ENCODE data around the gene PSENEN.

Gene PSENEN

DNA sequence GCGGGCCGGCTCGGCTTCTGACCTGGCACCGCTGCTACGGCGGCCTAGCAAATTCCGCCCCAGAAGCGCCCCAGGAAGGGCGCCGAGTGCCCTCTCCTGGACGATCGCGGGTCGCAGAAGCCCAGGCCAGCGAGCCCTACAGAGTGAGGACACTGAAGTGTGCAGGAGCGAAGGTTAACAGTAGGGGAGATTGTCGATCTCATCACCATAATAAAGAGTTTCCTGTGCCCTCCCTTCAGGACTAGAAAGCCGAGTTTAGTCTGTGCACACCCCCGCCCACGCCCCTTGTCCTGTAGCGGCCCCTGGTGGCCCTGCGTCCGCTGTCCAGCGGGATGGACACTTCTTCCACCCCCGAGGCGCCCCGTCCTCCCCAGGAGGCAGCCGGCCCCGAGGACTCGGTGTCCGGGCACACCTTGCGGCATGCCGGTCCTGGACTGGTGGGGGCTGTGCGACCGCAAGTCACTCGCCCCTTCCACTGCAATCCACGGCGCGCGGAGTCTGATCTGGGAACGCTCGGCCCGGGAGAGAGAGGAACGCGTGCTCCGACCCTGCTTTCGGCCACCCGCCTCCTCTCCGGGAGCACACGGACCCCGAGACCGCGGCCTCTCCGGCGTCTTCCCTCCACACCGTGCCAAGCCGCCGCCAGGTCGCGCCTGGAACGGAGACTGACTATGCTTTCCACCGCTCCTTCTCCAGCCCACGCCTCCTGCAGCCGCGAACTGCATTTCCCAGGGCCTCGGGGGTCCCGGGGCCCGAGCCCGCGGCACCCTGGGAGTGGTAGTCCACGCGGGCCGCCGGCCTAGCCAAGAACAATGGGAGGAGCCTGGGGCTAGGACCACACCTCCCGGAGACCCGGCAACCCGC lies 28.4 kb upstream of the PSENEN start:
- Histone ChIP-seq H3K9ac (ENCODE audit: insufficient read length) (peak overlapping the region; percentile 67), H3K9me3 (ENCODE audit: low read depth, low read length) (no peaks in the 10 kb centered on the region), H3K27ac (peak overlapping the region; percentile 76; the same call in 1 of the 2 replicates), H3K4me3 (peak overlapping the region; percentile 93), H3K36me3 (ENCODE audit: insufficient read depth, low read length) (peaks cover 13% of the 10 kb centered on the region; the same call in 1 of the 2 replicates)
- TF ChIP-seq POLR2AphosphoS5 (IDR thresholded peaks at IDR 0.05; ENCODE audit: borderline replicate concordance, low read depth, low read length) (peak; percentile 58; the same call in 1 of the 2 replicates), EZH2 (IDR thresholded peaks at IDR 0.05) (no peak)
- DNase-seq (ENCODE audit: low read depth, low spot score), result peak; percentile 52

DNA sequence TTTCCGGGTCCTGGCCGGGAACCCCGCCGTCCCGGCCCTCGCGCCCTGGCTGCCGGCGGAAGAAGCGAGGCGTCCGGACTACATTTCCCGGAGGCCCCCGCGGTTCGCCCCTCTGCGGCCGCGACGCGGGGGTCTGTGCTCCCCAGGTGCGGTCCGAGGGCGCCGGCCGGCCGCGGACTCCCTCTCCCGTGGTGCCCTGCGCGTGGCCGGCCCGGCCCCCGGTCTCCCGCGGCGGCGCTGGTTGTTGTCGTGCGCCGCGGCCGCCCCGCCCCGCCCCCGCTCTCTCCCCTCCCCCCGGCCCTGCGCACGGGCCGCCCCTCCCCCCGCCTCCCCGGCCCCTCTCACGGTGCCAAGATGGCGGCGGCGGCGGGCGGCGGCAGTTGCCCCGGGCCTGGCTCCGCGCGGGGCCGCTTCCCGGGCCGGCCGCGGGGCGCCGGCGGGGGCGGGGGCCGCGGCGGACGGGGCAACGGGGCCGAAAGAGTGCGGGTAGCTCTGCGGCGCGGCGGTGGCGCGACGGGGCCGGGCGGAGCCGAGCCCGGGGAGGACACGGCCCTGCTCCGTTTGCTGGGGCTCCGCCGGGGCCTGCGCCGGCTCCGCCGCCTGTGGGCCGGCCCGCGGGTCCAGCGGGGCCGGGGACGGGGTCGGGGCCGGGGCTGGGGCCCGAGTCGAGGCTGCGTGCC lies 27.6 kb upstream of the PSENEN start, which contains the start of gene KMT2B:
KMT2B (plus strand) TSS at position 339 of the 680 bp plus-strand sequence; CDS start at position 355, 16 bp downstream.
- Histone ChIP-seq H3K4me3 (peak within 1 kb of the TSS; percentile 93), H3K9ac (ENCODE audit: insufficient read length) (peak within 1 kb of the TSS; percentile 92), H3K36me3 (ENCODE audit: insufficient read depth, low read length) (peaks cover 20% of the 10 kb centered on the region; the same call in 1 of the 2 replicates), H3K27ac (peak within 1 kb of the TSS; percentile 76; the same call in 1 of the 2 replicates), H3K9me3 (ENCODE audit: low read depth, low read length) (no peaks in the 10 kb centered on the region)
- TF ChIP-seq FOXP2 (optimal IDR thresholded peaks at IDR 0.05; ENCODE audit: control extremely low read depth, extremely low read length, insufficient read depth) (no peak), POLR2AphosphoS5 (IDR thresholded peaks at IDR 0.05; ENCODE audit: borderline replicate concordance, low read depth, low read length) (no peak), EZH2 (IDR thresholded peaks at IDR 0.05) (no peak)
- DNase-seq (ENCODE audit: low read depth, low spot score), result no peak

DNA sequence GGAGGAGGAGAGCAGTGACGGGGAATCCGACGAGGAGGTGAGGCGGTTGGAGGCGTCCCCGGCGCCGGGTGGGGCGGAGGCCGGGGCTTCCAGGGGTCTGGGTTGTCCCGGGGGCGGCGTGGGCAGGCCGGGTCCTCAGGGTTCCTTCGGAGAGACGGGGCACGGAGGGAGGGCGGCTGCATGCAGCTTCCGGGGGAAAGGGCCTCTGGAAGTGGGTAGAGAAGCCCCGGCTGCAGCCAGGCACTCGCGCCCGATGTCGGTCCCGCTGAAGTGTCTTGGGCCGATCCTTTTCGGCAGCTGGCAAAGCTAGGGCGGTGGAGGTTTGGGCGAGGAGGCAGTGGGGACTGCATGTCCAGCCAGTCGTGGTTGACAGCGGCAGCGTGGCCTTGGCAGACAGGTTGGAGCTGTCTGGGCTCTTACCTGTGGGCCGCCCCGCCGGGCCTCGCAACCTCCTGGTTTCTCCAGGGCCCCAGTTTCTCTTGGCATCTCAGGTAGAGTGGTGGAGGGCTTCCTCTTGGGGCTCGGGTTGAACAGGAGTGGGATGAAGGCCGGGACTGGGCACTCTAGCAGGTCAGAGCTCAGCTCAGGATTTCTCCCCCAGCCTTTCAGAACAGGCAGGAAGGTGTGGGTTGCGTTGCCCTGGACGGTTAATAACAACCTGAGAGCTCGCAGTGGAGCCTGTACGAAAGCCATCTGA lies 27.0 kb upstream of the PSENEN start:
- Histone ChIP-seq H3K4me3 (peak overlapping the region; percentile 90), H3K9ac (ENCODE audit: insufficient read length) (peak overlapping the region; percentile 92), H3K36me3 (ENCODE audit: insufficient read depth, low read length) (peaks cover 27% of the 10 kb centered on the region; the same call in 1 of the 2 replicates), H3K9me3 (ENCODE audit: low read depth, low read length) (no peaks in the 10 kb centered on the region), H3K27ac (peak overlapping the region; percentile 46; the same call in 1 of the 2 replicates)
- DNase-seq (ENCODE audit: low read depth, low spot score), result no peak
- TF ChIP-seq POLR2AphosphoS5 (IDR thresholded peaks at IDR 0.05; ENCODE audit: borderline replicate concordance, low read depth, low read length) (no peak), EZH2 (IDR thresholded peaks at IDR 0.05) (no peak), FOXP2 (optimal IDR thresholded peaks at IDR 0.05; ENCODE audit: control extremely low read depth, extremely low read length, insufficient read depth) (no peak)

DNA sequence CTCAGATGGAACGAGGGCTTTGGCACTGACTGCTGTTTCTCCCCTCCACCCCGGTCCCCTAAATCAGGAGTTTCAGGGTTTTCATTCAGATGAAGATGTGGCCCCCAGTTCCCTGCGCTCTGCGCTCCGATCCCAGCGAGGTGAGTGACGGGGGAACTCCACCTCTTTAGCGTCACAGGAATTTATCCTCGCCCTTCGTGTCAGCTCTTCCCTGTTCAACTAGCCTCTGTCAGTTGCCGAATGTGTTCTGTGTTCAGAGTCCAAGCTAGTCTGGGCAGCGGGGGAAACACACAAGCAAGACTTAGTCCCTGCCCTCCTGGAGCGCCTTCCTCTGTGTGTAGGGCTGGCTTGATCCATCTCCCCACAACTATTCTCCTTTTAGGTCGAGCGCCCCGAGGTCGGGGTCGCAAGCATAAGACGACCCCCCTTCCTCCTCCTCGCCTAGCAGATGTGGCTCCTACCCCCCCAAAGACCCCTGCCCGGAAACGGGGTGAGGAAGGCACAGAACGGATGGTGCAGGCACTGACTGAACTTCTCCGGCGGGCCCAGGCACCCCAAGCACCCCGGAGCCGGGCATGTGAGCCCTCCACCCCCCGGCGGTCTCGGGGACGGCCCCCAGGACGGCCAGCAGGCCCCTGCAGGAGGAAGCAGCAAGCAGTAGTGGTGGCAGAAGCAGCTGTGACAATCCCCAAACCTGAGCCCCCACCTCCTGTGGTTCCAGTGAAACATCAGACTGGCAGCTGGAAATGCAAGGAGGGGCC lies 25.9 kb upstream of the PSENEN start:
- Histone ChIP-seq H3K27ac (no peak overlapping the region), H3K9me3 (ENCODE audit: low read depth, low read length) (no peaks in the 10 kb centered on the region), H3K4me3 (peak overlapping the region; percentile 90), H3K9ac (ENCODE audit: insufficient read length) (peak overlapping the region; percentile 92), H3K36me3 (ENCODE audit: insufficient read depth, low read length) (peaks cover 38% of the 10 kb centered on the region; the same call in 1 of the 2 replicates)
- TF ChIP-seq POLR2AphosphoS5 (IDR thresholded peaks at IDR 0.05; ENCODE audit: borderline replicate concordance, low read depth, low read length), result no peak
- TF ChIP-seq EZH2 (IDR thresholded peaks at IDR 0.05), result no peak
- no peak for TF ChIP-seq FOXP2 (optimal IDR thresholded peaks at IDR 0.05; ENCODE audit: control extremely low read depth, extremely low read length, insufficient read depth)
- DNase-seq (ENCODE audit: low read depth, low spot score), result no peak

DNA sequence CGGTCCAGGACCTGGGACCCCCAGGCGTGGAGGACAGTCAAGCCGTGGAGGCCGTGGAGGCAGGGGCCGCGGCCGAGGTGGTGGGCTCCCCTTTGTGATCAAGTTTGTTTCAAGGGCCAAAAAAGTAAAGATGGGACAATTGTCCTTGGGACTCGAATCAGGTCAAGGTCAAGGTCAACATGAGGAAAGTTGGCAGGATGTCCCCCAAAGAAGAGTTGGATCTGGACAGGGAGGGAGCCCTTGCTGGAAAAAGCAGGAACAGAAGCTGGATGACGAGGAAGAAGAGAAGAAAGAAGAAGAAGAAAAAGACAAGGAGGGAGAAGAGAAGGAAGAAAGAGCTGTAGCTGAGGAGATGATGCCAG lies 25.3 kb upstream of the PSENEN start:
- no peaks in the 10 kb centered on the region for H3K9me3 ChIP-seq (ENCODE audit: low read depth, low read length)
- no peak for DNase-seq (ENCODE audit: low read depth, low spot score)
- no peak for TF ChIP-seq EZH2 (IDR thresholded peaks at IDR 0.05)
- no peak for TF ChIP-seq POLR2AphosphoS5 (IDR thresholded peaks at IDR 0.05; ENCODE audit: borderline replicate concordance, low read depth, low read length)
- TF ChIP-seq FOXP2 (optimal IDR thresholded peaks at IDR 0.05; ENCODE audit: control extremely low read depth, extremely low read length, insufficient read depth), result no peak
- H3K4me3 ChIP-seq, result no peak overlapping the region
- no peak overlapping the region for H3K9ac ChIP-seq (ENCODE audit: insufficient read length)
- peaks cover 43% of the 10 kb centered on the region; the same call in 1 of the 2 replicates for H3K36me3 ChIP-seq (ENCODE audit: insufficient read depth, low read length)
- no peak overlapping the region for H3K27ac ChIP-seq

DNA sequence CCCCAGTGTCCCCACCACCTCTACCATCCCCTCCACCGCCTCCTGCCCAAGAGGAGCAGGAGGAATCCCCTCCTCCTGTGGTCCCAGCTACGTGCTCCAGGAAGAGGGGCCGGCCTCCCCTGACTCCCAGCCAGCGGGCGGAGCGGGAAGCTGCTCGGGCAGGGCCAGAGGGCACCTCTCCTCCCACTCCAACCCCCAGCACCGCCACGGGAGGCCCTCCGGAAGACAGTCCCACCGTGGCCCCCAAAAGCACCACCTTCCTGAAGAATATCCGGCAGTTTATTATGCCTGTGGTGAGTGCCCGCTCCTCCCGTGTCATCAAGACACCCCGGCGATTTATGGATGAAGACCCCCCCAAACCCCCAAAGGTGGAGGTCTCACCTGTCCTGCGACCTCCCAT lies 24.8 kb upstream of the PSENEN start:
- Histone ChIP-seq H3K27ac (no peak overlapping the region), H3K9me3 (ENCODE audit: low read depth, low read length) (no peaks in the 10 kb centered on the region), H3K4me3 (no peak overlapping the region), H3K36me3 (ENCODE audit: insufficient read depth, low read length) (peaks cover 48% of the 10 kb centered on the region; the same call in 1 of the 2 replicates), H3K9ac (ENCODE audit: insufficient read length) (no peak overlapping the region)
- DNase-seq (ENCODE audit: low read depth, low spot score), result no peak
- no peak for TF ChIP-seq POLR2AphosphoS5 (IDR thresholded peaks at IDR 0.05; ENCODE audit: borderline replicate concordance, low read depth, low read length)
- TF ChIP-seq FOXP2 (optimal IDR thresholded peaks at IDR 0.05; ENCODE audit: control extremely low read depth, extremely low read length, insufficient read depth), result no peak
- no peak for TF ChIP-seq EZH2 (IDR thresholded peaks at IDR 0.05)

DNA sequence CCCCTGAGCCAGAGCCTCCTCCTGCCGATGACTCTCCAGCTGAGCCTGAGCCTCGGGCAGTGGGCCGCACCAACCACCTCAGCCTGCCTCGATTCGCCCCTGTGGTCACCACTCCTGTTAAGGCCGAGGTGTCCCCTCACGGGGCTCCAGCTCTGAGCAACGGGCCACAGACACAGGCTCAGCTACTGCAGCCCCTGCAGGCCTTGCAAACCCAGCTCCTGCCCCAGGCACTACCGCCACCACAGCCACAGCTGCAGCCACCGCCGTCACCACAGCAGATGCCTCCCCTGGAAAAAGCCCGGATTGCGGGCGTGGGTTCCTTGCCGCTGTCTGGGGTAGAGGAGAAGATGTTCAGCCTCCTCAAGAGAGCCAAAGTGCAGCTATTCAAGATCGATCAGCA lies 24.1 kb upstream of the PSENEN start:
- Histone ChIP-seq H3K9me3 (ENCODE audit: low read depth, low read length) (no peaks in the 10 kb centered on the region), H3K36me3 (ENCODE audit: insufficient read depth, low read length) (peaks cover 56% of the 10 kb centered on the region; the same call in 1 of the 2 replicates), H3K9ac (ENCODE audit: insufficient read length) (no peak overlapping the region), H3K4me3 (no peak overlapping the region), H3K27ac (no peak overlapping the region)
- no peak for TF ChIP-seq FOXP2 (optimal IDR thresholded peaks at IDR 0.05; ENCODE audit: control extremely low read depth, extremely low read length, insufficient read depth)
- no peak for DNase-seq (ENCODE audit: low read depth, low spot score)

Data from SK-N-MC (cell line).